GM12878 (cell line): Measurements from ENCODE around the gene SCUBE2.

Source experiments
- BHLHE40 ChIP-seq, 2 experiments: fragments of 450-650 bp in 1 of 2; IDR thresholded peaks; 2 replicates each; pipeline ENCODE4 v1.6.1; 2011 to 2017; ENCODE audit warnings: low read depth in 2 of 2, borderline replicate concordance in 1 of 2, improper control_type of control experiment in 1 of 2, low read length in 1 of 2, mild to moderate bottlenecking in 1 of 2
- BRCA1 ChIP-seq: IDR thresholded peaks from 2 replicates; pipeline ENCODE4 v1.6.1; 2011; ENCODE audit warnings: low read depth, low read length, improper control_type of control experiment
- CHD1 ChIP-seq: IDR thresholded peaks from 2 replicates; pipeline ENCODE4 v1.6.1; 2012; ENCODE audit warnings: low read depth, low read length, improper control_type of control experiment
- CTCF ChIP-seq, 3 experiments: IDR thresholded peaks in 2 of 3; conservative IDR thresholded peaks in 1 of 3; 2 replicates each; pipeline ENCODE4 v1.5.1; 2011; ENCODE audit warnings: low read depth in 3 of 3, low read length in 3 of 3, mild to moderate bottlenecking in 3 of 3, control low read depth in 2 of 3, moderate library complexity in 2 of 3, inconsistent platforms in 1 of 3, mixed read lengths in 1 of 3; ENCODE audit not compliant: control insufficient read depth in 2 of 3, insufficient read depth in 1 of 3; ENCODE audit errors: extremely low read depth in 1 of 3
- EGR1 ChIP-seq, 2 experiments: IDR thresholded peaks; 1 replicate in 1 of 2; 2 replicates in 1 of 2; pipeline ENCODE4 v1.6.1; 2011 to 2012; ENCODE audit warnings: low read depth in 2 of 2, low read length in 2 of 2, borderline replicate concordance in 1 of 2, mild to moderate bottlenecking in 1 of 2, moderate library complexity in 1 of 2
- EP300 ChIP-seq, 2 experiments: fragments of 150-350 bp in 1 of 2; IDR thresholded peaks; 2 replicates each; pipeline ENCODE4 v1.6.1; 2011 to 2012; ENCODE audit warnings: low read depth in 2 of 2, low read length in 2 of 2, borderline replicate concordance in 1 of 2, improper control_type of control experiment in 1 of 2, inconsistent platforms in 1 of 2; ENCODE audit not compliant: control insufficient read depth in 1 of 2
- NFYA ChIP-seq: IDR thresholded peaks from 2 replicates; pipeline ENCODE4 v1.6.1; 2011; ENCODE audit warnings: low read depth, mild to moderate bottlenecking, low read length, improper control_type of control experiment, borderline replicate concordance
- NR2C2 ChIP-seq: IDR thresholded peaks from 2 replicates; pipeline ENCODE4 v1.6.1; 2011; ENCODE audit warnings: borderline replicate concordance, low read depth; ENCODE audit not compliant: control insufficient read depth, insufficient read length
- POLR2A ChIP-seq: IDR thresholded peaks from 2 replicates; pipeline ENCODE4 v1.6.1; 2011; ENCODE audit warnings: low read depth, mild to moderate bottlenecking, low read length
- RAD21 ChIP-seq: IDR thresholded peaks from 2 replicates; pipeline ENCODE4 v1.6.1; 2011; ENCODE audit warnings: mild to moderate bottlenecking, low read depth, low read length, moderate library complexity; ENCODE audit not compliant: insufficient read depth
- RFX5 ChIP-seq: IDR thresholded peaks from 2 replicates; pipeline ENCODE4 v1.6.1; 2011; ENCODE audit warnings: low read depth, low read length, improper control_type of control experiment
- SIN3A ChIP-seq: IDR thresholded peaks from 2 replicates; pipeline ENCODE4 v1.6.1; 2012; ENCODE audit warnings: low read depth, low read length, improper control_type of control experiment
- SP1 ChIP-seq: IDR thresholded peaks from one replicate; pipeline ENCODE4 v1.6.1; 2011; ENCODE audit warnings: low read depth, low read length
- TCF12 ChIP-seq: IDR thresholded peaks from 2 replicates; pipeline ENCODE4 v1.6.1; 2011; ENCODE audit warnings: low read depth, mild to moderate bottlenecking, low read length

- TF ChIP-seq CTCF (IDR thresholded peaks at IDR 0.05 in 2 of 3, conservative IDR thresholded peaks at IDR 0.05 in 1 of 3; ENCODE audit: control insufficient read depth in 2 of 3, extremely low read depth in 1 of 3, insufficient read depth in 1 of 3, low read depth in 3 of 3, low read length in 3 of 3) (no peak), SIN3A (no peak), RAD21 (no peak), NFYA (no peak), CHD1 (no peak), NR2C2 (no peak), RFX5 (no peak), BRCA1 (no peak), EGR1 (IDR thresholded peaks at IDR 0.05; ENCODE audit: borderline replicate concordance in 1 of 2, low read depth in 2 of 2, low read length in 2 of 2) (no peak), BHLHE40 (IDR thresholded peaks at IDR 0.05; ENCODE audit: borderline replicate concordance in 1 of 2, low read depth in 2 of 2, low read length in 1 of 2) (no peak), EP300 (IDR thresholded peaks at IDR 0.05; ENCODE audit: borderline replicate concordance in 1 of 2, control insufficient read depth in 1 of 2, low read depth in 2 of 2, low read length in 2 of 2) (no peak), SP1 (no peak), POLR2A (no peak), TCF12 (no peak)
These were observed 76.6 kb downstream of the SCUBE2 start for GRCh38 chr11:9014826-9015225.
